HT-29 (cell line): ENCODE measurements around the gene LRP11. TPM values are rescaled to one million over a fixed set of nuclear protein-coding genes. Genes with fewer than 3 reads are reported as not detected.
"Not testable (repeated sequence)": the region's sequence is repeated elsewhere in the genome, so short reads cannot be mapped to it uniquely, and the experiment has no call there.

Source experiments
- DNase-seq: peaks from one replicate; pipeline ENCODE4 v3.0.0-alpha.2; 2015; ENCODE audit warnings: low spot score
- total RNA-seq: library from RNA; depleted of rRNA; stranded (reverse); fragments of >200 nt; shearing (Covaris generic); gene quantifications from 2 replicates; pipeline ENCODE4 v1.2.3, GENCODE V29; 2014

LRP11 gene
- total RNA-seq, 1 experiment from 2014 or later = 37.9 TPM

DNA sequence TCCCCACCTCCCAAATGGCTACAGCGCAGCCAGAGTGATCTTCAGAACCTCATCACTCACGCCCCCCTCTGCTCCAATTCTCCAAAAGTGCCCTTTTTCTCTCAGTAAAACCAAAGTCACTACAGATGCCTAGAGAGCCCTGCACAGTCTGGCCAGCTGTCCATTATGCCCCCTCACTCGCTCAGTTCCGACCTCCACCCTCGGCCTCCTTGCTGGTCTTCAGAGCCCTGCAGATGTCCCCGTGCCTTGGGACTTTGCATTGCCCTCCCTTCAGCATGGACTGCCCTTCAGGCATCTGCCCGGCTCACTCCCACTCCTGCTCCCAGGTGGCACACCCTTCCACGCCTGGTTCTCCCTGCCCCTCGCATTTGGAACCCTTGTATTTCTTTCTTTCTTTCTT is 34.8 kb upstream of the LRP11 start:
- no peak for DNase-seq

DNA sequence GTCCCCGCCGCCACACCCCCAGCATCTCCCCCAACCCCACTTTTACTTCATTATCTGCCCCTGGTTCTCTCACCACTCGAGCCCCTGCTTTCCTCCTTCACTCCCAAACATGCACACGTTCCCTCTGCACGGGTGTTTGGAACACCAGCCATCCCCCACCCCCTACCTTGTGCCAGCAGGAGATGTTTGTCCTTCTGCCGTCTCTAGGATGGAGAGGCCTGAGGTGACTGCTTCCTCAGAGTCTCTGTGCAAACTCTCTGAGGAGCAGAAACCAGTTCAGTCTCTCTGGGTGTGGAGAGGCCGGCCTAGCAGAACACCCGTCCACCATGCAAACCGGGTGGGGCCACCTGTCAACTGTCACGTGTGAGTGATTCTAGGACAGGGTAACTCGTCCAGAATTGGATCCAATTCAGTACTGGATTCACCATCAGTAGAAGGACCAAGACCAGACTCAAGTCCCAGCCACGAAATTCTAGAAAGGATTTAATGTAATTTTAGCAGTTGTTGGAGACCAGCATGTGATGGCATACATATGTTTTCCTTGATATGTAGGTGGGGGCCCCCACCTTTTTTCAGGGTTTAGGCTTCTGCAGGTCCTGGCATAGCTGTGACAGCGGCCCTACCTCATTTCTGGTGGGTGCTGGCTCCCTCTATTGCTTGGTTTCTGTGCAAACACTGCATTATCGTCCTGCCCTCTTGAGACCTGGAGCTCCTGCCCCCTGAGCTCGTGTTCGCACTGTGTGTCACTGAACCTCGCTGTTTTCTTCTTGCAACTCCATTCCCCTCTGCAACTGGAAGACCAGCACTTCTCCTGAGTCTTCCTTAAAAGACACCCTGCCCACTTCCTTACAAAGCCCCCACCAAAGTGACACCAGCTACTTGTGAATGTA is 33.9 kb upstream of the LRP11 start, which contains the start of gene RAET1E:
Gene RAET1E, minus strand, starts transcription at position 259 of the 890 bp plus-strand sequence. CDS start 7,212 bp downstream, outside the sequence.
- DNase-seq = no peak

DNA sequence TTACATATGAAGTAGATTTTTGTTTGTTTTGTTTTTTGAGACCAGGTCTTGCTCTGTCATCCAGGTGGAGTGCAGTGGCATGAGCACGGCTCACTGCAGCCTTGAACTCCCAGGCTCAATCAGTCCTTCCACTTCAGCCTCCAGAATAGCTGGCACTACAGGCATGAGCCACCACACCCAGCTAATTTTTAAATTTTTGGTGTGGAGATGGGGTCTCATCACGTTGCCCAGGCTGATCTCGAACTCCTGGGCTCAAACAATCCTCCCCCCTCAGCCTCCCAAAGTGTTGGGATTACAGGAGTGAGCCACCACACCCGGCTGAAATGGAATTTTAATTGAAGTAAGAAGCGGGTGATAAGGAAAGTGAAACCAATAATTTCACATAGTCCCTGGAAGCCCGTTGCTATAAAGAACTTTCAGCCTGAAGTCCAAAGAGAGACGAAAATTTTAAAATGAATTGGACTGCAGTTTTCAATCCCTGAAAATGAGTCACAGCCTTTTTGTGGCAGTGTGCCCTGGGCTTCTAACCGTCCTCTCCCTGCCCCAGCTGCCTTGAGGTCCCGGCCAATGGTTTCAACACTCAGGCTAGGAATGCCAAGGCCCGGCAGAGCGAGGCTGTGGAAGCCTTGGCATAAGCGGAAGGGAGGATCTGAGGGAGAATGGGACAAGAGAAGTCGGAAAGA is 33.0 kb upstream of the LRP11 start:
- peak; percentile 20 for DNase-seq

DNA sequence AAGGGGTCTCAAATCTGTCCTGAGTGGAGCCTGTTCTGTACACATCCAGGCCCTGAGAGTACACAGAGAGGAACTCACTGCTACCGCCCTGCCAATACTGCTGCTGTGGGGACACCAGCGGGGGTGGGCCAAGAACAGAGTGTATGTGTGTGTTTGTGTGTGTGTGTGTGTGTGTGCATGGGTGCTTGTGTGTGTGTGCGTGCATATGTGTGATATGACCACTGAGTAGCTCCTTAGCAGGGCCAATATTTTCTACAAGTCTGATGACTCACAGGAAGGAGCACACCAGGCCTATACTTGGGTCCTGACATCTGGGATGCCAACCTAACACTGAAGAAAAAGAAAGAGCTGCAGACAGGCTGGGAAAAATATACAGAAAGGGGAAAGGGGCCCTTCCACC is 32.3 kb upstream of the LRP11 start:
- no peak for DNase-seq

DNA sequence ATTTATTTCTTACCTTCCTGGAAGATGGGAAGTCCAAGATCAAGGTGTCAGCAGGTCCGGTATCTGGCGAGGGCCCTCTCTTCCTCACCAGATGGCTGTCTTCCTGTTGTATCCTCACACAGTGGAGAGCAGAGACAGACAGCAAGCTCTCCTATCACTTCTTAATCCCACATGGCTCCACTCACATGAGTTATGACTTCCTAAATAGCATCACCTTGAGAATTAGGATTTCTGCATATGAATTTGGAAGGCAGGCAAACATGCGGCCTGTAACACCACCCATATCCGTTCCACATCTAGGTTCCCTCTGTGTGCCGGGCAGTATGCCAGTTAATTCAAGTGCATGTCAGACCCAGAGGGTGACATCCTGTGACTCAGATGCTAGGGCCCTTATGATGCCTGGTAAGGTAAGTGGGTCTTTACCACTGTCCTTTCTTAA is 31.7 kb upstream of the LRP11 start:
- peak; percentile 69 for DNase-seq

DNA sequence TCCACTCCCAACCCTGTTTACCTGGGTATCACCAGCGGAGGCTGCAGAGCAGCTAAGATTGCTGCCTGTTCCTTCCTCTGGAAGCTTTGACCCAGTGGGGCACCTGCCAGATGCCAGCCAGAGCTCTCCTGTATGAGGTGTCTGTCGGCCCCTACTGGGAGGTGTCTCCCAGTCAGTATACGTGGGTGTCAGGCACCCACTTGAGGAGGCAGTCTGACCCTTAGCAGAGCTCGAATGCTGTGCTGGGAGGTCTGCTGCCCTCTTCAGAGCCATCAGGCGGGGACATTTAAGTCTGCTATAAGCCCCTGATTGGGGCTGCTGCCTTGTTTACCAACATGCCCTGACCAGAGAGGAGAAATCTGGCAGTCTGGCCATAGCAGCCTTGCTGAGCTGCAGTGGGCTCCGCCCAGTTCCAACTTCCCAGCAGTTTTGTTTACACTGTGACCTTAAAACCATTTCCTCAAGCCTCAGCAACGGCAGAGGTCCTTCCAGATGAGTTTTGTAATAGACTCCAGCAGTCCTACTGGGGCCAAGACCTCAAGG is 31.0 kb upstream of the LRP11 start:
- DNase-seq = peak; percentile 89

DNA sequence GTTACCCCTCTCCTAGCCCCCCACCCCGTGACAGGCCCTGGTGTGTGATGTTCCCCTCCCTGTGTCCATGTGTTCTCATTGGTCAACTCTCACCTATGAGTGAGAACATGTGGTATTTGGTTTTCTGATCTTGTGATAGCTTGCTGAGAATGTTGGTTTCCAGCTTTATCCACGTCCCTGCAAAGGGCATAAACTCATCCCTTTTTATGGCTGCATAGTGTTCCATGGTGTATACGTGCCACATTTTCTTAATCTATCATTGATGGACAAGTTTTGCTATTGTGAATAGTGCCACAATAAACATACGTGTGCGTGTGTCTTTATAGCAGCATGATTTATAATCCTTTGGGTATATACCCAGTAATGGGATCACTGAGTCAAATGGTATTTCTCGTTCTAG is 27.7 kb upstream of the LRP11 start:
- DNase-seq = not testable (repeated sequence)

DNA sequence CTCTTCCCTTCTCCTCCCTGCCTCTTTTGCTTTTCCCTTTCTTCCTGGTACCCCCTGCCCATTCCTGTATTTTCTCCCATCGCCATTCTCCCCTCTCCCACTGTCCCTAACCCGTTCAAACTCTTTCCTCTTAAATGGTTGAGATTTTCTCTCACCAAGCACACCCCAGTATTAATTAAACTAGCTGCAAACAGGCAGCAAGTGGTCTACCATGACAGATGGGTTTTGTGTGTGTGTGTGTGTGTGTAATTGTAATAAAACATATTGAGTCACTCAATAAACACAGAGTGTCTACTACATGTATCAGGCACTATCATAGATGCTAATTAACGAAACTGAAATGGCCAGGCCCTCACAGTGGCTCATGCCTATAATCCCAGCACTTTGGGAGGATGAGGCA is 27.1 kb upstream of the LRP11 start:
- no peak for DNase-seq

DNA sequence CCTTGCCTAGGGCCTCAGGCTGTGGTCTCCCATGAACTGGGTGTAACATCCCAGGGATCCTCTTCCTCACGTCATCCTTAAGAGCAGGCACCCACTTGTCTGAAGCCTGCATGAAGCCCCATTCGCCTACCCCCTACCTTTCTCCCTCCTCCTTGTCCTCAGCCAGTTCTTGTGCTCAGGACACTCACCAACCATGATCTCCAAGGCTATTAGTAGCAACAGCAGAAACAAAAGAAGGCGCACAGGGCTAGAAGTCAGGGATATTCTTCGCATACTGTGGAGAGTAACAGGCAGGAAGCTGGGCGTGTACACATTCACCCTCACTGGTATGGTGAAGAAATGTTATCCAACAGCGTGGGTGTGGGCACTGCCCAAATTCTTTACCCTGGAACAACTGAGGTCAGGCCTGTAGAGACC is 26.5 kb upstream of the LRP11 start:
- DNase-seq = no peak

DNA sequence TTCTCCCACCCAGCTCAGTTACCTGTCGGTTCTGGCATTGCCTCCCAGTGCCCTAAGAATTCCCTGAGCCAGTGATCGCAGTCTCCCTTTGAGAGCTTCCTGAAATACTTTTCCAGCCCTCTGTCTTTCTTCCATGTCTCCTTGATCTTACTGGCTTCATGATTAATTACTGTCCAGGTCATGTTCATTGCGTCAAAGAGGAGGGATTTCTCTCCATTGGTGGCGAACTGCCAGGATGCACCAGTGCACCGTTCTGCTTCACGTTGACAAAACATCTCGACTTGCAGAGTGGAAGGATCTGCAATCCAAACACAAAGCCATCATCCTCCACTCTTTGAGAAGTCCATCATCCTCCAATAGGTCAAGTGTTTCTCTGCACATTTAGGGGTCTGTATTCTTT is 25.2 kb upstream of the LRP11 start:
- no peak for DNase-seq

DNA sequence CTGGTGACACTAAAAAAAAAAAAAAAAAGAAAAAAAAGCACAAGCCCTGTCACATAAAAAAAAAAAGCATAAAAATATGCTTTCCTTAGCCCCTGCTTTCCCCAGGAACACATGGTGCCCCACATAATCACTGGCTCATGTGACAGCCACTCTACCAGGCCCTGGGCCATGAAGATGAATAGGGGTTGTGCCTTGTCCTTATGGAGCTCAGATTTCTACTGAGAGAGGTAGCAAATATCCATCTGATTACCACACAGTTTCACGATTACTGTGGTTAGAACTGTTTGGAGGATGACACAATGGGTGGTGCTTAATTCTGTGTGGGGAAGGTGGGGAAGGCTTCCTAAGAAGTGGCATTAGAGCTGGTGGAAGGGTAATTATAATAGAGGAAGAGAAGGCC is 24.5 kb upstream of the LRP11 start:
- peak; percentile 2 for DNase-seq

DNA sequence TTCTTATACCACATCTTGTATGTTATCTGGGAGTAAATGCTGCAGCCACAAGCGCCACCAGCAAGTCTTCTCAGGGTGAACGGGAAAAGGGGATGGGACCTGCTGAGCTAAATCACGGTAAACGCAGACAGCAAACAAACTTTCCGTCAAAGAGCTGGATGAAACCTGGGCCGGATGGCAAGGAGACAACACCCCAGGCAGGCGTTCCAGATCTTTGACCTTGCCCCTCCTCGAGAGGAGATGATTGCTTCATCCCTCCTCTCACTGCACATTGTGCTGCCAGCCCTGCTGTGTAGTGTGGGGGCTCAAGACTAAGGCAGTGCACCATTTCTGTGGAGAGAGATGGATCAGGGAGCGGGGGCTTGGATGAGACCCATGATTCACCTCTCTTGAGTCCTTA is 23.9 kb upstream of the LRP11 start:
- peak; percentile 4 for DNase-seq

DNA sequence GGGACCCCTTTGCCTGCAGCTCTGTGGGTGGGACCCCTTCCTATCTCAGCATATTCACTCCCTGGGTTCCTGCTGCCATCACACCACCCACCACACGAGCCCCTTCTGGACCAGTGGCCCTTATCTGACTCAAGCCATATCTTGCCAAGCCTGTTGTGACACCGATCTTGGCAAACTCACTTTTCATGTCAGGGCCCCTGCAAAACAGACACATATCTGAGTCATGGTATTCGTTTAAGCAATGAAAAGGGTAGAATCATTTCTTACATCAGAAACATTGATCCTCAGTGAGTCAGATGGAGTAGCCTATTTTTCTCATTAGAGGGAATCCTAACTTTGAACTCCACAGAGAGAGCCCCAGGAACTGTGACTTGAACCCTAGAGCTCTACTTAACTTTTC is 23.2 kb upstream of the LRP11 start:
- no peak for DNase-seq

DNA sequence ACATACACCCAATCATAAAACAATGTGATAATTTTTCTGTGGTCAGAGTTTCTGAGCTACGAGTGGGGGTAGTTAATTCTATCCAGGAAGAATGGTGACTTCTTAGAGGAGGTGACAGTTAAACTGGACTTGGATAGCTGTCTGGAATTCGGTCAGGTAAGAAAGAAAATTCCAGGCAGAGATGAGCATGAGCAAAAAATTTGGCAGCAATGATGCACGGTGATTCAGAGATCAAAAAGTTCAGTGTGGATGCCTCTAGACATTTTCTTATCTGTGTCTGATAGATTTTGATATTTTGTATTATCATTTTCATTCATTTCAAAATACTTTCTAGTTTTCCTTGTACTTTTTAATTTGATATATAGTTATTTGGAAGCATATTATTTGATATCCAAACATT is 21.7 kb upstream of the LRP11 start:
- no peak for DNase-seq

DNA sequence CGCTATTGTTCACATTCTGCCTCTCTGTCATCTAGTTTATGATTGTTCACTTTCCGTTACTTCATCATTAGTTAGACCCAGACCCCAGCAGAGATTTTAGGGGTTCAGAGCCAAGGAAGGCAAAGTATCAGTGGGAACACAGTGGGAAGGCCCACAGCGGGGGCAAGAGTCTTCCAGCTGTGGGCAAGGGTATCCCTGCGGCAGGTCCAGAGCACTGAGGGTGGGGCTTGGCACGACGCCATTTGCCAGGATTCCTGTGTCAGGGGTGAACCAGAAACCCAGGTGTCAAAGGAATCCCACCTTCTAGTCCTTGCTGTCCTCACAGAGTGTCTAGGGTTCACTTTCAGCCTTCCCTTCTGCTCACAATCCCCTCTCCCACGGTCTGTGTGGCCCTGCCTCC is 20.5 kb upstream of the LRP11 start:
- no peak for DNase-seq

DNA sequence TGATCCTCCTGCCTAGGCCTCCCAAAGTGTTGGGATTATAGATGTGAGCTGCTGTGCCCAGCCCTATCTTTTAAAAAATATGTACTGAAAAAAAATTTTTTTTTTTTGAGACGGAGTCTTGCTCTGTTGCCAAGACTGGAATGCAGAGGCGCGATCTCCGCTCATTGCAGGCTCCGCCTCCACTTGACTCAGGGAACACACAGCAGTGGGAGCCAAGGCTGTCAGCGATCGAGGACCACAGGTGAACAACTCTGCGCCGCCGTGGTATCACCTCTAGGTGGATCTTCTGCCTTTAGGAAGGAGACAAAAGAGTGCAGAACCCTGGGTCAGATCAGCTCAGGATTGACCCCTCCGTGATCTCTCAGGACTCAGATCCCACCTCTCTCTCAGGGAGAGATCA is 20.1 kb upstream of the LRP11 start:
- no peak for DNase-seq

DNA sequence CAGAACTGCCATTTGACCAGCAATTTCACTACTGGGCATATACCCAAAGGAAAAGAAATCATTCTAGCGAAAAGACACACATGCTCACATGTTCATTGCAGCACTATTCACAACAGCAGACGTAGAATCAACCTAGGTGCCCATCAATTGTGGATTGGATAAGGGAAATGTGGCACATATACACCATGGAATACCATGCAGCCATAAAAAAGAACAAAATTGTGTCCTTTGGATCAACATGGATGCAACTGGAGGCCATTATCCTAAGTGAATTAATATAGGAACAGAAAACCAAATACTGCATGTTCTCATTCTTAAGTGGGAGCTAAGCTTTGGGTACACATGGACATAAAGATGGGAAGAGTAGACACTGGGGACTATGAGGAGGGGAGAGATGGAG is 17.7 kb upstream of the LRP11 start:
- no peak for DNase-seq

DNA sequence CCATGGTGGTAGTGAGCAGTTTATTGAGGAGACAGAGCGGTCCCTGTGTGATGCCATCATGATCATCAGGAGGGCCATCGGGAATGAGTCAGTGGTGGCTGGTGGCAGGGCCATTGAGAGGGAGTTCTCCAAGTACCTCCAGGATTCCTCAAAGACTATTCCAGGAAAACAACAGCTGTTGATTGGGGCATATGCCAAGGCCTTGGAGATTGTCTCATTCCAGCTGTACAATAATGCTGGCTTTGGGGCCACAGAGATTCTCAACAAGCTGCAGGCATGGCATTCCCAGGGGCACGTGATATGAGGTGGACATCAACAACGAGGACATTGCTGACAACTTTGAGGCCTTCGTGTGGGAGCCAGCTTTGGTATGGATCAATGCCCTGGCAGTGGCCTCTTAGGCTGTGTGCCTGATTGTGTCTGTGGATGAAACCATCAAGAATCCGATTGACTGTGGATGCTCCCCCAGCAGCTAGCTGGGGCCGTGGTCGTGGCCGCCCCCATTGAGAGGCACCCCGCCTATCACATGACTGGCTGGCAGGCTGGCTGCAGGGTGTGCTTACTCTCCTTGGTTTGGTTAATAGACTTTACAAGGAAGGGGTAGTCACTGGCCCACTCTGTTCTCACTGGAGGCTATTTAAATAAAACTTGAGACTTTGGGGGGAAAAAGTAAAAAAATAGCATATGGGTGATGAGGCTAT is 17.1 kb upstream of the LRP11 start:
- no peak for DNase-seq

DNA sequence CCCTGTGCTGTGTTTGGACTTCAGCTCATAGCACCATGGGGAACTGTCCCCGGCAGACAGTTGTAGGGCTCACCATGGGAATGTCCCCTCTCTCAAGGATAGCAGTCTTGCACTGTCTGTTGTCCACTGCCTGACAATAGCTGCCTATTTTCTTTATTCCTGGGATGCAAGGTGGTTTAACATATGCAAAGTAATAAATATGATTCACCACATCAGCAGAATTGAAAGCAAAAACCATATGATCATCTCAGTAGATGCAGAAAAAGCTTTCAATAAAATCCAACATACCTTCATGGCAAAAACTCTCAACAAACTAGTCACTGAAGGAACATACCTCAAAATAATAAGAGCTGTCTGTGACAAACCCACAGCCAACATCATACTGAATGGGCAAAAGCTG is 13.5 kb upstream of the LRP11 start:
- DNase-seq = no peak

DNA sequence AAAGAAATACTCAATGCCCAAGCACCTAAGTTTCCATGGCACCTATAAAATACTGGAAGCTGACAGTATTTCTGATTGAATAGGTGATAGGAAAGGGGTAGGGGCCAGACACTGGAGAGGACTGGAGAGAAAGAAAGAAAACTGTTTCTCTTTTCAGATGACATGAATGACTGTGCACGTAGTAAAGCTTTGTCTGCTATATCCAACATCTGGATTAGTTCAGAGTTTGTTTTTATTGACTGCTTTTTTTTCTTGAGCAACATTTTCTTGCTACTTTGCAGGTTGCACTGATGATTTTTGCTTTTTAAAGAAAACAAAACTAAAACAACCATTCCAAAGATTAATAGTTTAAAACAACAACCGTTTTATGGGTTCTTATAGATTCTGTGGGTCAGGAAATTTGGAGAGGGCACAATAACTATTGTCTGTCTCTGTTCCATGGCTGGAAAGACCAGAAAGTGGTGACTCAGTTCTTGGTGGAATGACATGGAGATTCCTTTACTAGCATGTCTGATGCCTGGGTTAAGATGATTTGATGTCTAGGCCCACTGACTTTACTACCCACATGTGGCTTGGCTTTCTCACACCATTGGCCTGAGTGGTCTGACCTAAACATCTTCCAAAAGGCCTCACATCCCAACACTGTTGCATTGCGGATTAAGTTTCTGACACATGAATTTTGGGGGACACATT is 12.2 kb upstream of the LRP11 start:
- no peak for DNase-seq

DNA sequence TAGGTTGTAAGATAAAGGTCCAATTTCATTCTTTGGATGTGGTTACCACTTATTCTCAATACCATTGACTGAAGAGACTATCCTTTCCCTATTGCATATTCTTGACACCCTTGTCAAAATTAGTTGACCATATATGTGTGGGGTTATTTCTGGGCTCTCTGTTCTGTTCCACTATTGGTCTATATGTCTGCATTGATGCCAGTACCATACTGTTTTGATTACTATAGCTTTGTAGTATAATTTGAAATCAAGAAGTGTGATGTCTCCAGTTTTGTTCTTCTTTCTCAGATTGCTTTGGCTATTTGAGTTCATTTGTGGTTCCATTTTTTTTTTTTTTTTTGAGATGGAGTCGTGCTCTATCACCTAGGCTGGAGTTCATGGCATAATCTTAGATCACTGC is 8.1 kb upstream of the LRP11 start:
- no peak for DNase-seq
